NOMO-1 treated with DMSO at 0.1 percent for 48 hours (cell line): ENCODE data around the gene ARF1.

Experiments
- DNase-seq: peaks from one replicate; lab custom pipeline; 2025; ENCODE audit not compliant: unreplicated experiment; lab: John Stamatoyannopoulos, UW

The ARF1 gene

GRCh38 chr1:228117335-228117734, 34.8 kb downstream of the ARF1 start:
- DNase-seq, result no peak

GRCh38 chr1:228118040-228118439, 35.5 kb downstream of the ARF1 start:
- no peak for DNase-seq

DNA sequence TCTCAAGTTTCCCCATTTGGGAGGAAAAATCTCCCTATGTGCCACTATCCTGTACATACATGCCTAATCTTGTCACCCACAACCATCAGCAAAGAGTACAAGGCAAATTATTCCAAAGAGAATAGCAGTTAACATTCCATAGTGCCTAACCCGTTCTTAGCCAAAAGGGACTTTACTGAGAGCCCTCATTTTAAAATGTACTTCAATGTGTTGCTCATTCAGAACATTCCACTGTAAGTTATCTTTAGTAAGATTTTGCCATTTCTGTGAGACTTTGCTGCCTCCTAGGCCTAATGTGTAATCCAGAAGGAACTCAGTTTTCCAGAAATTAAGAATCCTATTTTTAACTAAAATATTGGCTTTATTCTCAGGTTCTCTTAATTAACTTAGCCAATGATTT, 37.8 kb downstream of the ARF1 start:
- no peak for DNase-seq

DNA sequence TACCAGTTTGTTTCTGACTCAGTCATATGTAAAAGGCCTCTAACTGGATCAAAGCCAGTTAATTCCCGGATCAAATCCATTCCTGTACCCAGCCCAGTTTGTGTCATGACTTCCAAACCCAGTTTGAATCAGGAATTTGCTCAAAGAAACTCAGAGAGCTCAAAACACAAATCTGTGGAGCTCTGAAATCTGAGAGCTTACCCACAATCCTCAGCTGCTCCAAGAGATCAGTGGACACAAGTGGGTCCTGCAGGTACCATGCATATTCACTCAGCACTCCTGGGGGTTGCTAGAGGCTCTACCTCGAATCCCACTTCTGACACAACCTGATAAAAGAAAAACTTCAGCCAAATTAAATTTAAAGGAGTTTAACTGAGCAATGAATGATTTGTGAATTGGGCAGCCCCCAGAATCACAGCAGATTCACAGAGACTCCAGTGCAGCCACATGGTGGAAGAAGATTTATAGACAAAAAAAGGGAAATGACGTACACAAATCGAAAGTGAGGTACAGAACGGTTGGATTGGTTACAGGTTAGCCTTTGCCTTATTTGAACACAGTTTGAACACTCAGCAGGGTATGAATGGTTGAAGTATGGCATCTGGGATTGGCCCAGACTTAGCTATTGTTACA, 38.5 kb downstream of the ARF1 start:
- peak; percentile 78 for DNase-seq

DNA sequence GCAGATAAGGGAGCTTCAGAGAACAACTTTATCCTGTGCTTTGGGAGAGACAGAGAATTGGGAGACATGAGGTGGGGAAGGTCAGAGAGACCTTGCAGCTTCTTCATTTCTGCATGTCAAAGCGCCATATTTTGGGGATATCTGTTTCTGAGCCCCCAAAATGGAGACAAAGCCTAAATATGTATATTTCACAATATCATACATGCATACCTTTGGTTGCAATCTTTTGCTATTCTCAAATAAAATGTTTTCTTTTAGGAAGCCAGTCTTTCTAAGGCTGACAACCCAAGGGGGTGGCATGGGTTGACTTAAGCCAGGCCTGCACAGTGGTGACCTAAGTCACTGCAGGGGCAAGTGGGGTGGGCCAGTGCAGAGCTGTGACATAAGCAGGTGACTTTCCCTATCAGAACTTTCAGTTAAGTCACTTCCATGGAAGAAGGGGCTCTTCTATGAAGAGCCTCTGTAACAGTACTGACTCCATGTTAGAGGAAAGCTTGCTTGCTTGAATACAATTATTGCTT, 40.5 kb downstream of the ARF1 start:
- DNase-seq, result no peak

- DNase-seq, result no peak
Observed at GRCh38 chr1:228123505-228123904, 41.0 kb downstream of the ARF1 start.

GRCh38 chr1:228125185-228125584, 42.7 kb downstream of the ARF1 start:
- no peak for DNase-seq

- no peak for DNase-seq
Observed at GRCh38 chr1:228131766-228132165, 49.3 kb downstream of the ARF1 start.

GRCh38 chr1:228134591-228134990, 52.1 kb downstream of the ARF1 start:
- no peak for DNase-seq

- DNase-seq, result no peak
Observed at GRCh38 chr1:228136901-228137300, 54.4 kb downstream of the ARF1 start.

GRCh38 chr1:228139406-228139930, 57.0 kb downstream of the ARF1 start:
- no peak for DNase-seq

GRCh38 chr1:228139931-228140723, 57.6 kb downstream of the ARF1 start, which contains the start of gene GUK1:
Gene GUK1, plus strand, starts transcription at chr1:228140279. Its CDS starts 24 bp downstream, at chr1:228140303.
- peak; percentile 100 for DNase-seq

DNA sequence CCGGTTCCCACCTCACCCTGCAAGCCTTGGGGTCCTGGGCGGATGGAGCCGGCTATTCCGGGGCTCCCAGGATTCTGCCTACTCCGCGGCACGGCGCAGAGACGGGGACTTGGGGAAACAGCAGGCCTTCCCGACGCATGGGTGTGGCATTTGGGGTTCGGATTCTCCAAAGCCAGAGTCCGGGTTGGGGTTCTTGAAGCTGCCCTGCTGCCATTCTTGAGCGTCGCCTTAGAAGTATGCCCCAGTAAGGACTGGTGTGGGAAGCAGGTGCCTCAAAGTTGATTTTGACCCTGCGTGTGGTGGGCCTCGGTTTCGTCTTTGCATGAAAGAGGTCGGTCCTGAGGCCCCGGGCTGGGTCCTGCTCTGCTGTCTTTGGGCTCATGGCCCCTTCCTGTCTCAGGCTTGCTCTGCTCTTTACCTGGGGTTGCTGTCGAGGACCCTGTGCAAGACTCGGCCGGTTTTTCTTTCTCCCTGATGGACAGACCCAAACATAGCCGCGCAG, 58.3 kb downstream of the ARF1 start:
- DNase-seq, result no peak

DNA sequence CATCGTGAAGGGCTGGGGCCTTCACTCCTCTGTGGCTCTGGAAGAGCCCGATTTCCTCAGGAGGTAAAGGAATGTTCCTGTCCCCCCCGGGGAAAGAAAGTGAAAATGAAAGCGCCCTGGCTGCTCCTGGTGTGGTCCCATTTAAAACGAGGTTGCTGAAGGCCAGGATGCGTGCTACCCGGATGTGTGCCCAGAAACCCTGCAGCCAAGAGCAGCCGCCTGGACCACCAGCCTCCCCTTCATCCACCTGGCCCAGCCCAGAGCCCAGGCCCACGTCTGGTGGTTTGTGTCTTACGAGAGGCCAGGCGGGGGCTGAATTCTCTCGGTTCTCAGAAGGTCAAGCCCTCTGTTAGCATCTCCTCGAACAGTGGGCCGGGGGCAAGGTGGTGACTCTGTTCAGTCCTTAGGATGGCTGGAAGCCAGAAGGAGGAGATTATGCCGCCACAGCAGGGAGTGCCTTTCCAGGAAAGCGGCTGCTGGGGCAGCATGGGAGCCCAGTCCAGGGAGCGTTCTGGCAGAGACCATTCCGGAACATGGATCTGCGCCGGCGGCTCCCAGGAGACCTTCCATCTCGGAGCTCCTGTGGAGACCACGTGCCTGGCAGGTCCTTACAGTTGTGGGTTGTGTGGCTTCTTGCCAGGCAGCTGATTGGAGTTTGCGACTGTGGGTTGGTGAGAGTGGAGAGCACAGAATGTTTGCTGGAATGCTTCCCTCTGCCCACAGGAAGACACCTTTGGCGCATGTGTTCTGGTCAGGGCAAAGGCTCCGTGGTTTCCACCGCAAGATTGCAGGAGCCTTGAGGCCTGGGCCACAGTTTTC, 58.9 kb downstream of the ARF1 start:
- no peak for DNase-seq

GRCh38 chr1:228142155-228142691, 59.7 kb downstream of the ARF1 start:
- no peak for DNase-seq

- DNase-seq, result no peak
Observed at GRCh38 chr1:228142701-228143136, 60.2 kb downstream of the ARF1 start.

GRCh38 chr1:228143480-228144192, 61.1 kb downstream of the ARF1 start:
- no peak for DNase-seq

- no peak for DNase-seq
Observed at GRCh38 chr1:228144193-228144992, 61.9 kb downstream of the ARF1 start.

DNA sequence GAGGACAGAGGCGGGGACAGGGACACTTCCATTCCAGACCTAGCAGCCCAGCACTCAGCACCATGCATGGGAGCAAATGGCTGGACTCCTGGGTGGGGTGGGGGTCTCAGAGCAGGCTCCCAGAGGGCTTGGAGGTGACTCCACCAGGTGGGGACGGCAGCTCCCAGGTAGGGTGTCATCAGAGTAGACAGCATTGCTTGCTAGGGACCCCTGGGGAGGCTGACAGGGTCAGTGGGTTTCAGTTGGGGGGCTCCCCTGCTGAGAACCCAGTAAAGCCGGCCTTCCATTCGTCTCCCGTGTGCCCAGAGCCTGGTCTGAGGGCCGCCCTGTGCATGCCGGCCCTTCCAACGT, 62.5 kb downstream of the ARF1 start:
- no peak for DNase-seq
